ENCODE results near the gene GAL3ST1. TPM values are rescaled to one million over a fixed set of nuclear protein-coding genes. Genes with fewer than 3 reads are reported as not detected.
A peak's percentile ranks its signal among the peaks of the same experiment; 100 is the strongest.
"Not testable (repeated sequence)": the region's sequence is repeated elsewhere in the genome, so short reads cannot be mapped to it uniquely, and the experiment has no call there.

GAL3ST1 gene, protein sequence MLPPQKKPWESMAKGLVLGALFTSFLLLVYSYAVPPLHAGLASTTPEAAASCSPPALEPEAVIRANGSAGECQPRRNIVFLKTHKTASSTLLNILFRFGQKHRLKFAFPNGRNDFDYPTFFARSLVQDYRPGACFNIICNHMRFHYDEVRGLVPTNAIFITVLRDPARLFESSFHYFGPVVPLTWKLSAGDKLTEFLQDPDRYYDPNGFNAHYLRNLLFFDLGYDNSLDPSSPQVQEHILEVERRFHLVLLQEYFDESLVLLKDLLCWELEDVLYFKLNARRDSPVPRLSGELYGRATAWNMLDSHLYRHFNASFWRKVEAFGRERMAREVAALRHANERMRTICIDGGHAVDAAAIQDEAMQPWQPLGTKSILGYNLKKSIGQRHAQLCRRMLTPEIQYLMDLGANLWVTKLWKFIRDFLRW
- total RNA-seq = 0.39 TPM

- no peak for DNase-seq
Observed at GRCh38 chr22:30574095-30574981, at the start of gene GAL3ST1. Gene GAL3ST1 (minus strand): TSS chr22:30574665. CDS start chr22:30557392, 17,273 bp downstream.

DNA sequence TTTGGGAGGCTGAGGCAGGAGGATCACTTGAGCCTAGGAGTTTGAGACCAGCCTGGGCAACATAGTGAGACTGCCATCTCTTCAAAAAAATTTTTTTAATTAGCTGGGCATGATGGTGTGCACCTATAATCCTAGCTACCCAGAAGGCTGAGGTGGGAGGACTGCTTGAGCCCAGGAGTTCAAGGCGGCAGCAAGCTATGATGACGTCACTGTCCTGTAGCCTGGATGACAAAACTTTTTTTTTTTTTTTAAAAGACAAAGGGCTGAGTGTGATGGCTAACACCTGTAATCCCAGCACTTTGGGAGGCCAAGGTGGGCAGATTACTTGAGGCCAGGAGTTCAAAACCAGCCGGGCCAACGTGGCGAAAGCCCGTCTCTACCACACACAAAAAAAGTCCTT is 45.4 kb upstream of the GAL3ST1 start:
- not testable (repeated sequence) for DNase-seq

GRCh38 chr22:30617819-30618218 is 43.4 kb upstream of the GAL3ST1 start:
- no peak for DNase-seq

- DNase-seq = no peak
Observed at GRCh38 chr22:30615543-30615954, 41.1 kb upstream of the GAL3ST1 start.

GRCh38 chr22:30614879-30615278 is 40.4 kb upstream of the GAL3ST1 start:
- DNase-seq = no peak

GRCh38 chr22:30614268-30614667 is 39.8 kb upstream of the GAL3ST1 start:
- DNase-seq = no peak

- no peak for DNase-seq
Observed at GRCh38 chr22:30612789-30613188, 38.3 kb upstream of the GAL3ST1 start.

DNA sequence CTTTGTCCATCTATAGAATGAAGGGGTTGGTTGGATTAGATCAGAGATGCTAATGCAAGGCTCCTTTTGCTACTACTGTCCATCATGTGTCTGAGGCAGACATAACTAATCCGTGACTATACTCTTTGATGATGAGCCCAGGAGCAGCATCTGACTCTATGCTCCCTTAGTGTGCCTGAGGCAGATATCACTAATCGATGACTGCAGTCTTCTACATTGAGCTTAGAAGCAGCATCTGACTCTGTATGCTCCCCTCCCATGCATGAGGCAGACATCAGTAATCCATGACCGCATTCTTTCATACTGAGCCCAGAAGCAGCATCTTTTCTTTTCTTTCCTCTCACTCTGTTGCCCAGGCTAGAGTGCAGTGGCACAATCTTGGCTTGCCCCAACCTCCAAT is 36.7 kb upstream of the GAL3ST1 start:
- no peak for DNase-seq

- DNase-seq = no peak
Observed at GRCh38 chr22:30610299-30610698, 35.8 kb upstream of the GAL3ST1 start.

- DNase-seq = no peak
Observed at GRCh38 chr22:30609260-30610185, 35.1 kb upstream of the GAL3ST1 start.

DNA sequence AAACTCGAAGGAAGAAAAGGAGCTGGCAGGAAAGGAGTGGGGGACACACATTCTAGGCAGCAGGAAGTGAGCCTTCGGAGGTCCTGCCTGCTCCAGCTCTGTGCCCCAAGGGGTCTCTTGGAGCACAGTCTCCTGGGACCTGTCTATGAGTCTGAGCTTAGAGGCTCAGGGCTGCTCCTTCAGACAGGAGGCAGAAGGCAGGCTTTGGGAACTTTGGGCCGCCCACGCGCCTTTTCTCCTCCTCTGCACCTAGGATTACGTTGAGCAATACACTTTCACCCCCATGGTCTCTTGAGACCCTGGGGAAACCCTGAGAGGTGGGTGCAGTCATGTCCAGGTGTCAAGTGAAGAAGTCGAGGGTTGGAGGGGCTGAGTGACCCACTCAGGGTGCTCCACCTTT is 33.5 kb upstream of the GAL3ST1 start:
- no peak for DNase-seq

DNA sequence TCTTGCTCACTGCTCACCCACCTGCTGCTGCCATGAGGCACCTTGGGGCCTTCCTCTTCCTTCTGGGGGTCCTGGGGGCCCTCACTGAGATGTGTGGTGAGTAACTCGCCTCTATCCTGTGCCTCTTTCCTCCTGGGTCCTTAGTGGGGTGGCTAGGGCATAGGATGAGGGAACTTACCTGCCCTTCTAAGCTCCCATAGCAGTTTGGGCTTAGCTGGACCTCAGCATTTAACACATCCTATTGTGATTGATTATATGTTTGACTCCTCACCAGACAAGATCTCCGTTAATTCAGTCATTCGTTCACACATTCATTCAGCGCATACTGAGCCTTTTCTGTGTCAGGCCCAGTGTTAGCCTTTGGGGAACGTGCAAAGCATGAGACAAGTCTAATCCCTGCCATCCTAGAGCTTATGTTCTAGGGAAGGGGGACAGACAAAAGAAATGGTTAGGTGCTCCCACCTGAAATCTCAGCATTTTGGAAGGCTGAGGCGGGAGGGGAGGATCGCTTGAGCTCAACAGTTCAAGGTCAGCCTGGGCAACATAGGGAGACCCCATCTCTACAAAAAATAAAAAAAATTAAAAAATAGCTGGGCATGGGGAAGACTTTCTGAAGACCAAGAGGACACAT is 33.0 kb upstream of the GAL3ST1 start:
- DNase-seq = no peak

DNA sequence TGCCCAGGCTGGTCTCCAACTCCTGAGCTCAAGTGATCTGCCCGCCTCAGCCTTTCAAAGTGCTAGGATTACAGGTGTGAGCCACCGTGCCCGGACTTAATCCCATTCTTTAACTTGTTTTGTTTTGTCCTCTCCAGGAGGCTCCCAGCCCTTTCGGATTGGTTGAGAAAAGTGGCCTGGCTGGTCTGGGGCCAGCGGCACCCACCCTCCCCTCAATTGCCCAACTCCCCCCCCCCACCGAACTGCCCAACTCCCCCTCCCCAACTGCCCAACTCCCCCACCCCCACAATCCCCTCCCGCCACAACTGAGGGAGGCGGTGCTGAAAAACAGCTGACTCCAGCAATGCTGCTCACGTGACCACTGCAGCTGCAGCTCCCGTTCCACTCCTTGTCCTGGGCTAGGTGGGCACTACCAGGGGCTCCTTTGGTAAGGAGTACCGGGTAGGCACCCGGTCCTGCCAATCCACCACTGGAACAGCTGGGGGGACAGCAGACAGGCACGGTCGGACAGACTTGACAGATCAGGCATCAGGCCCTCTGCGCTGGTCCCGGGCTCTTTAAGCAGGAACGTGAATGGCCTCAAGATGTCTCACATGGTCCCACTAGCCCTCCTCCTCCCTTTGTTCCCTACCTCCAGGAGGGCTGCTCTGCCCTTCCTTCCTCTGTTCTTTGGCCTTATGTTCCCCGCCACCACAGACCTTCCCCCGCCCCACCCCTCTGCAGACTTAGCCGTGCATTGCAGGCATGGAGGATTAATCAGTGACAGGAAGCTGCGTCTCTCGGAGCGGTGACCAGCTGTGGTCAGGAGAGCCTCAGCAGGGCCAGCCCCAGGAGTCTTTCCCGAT is 32.2 kb upstream of the GAL3ST1 start, which contains the start of gene TCN2:
Gene TCN2, plus strand, starts transcription at position 720 of the 845 bp plus-strand sequence. CDS start 158 bp downstream, outside the sequence.
- peak; percentile 67 for DNase-seq

- no peak for DNase-seq
Observed at GRCh38 chr22:30605449-30606110, 31.1 kb upstream of the GAL3ST1 start.

- DNase-seq = no peak
Observed at GRCh38 chr22:30604723-30605122, 30.3 kb upstream of the GAL3ST1 start.

GRCh38 chr22:30603801-30604200 is 29.3 kb upstream of the GAL3ST1 start:
- no peak for DNase-seq

DNA sequence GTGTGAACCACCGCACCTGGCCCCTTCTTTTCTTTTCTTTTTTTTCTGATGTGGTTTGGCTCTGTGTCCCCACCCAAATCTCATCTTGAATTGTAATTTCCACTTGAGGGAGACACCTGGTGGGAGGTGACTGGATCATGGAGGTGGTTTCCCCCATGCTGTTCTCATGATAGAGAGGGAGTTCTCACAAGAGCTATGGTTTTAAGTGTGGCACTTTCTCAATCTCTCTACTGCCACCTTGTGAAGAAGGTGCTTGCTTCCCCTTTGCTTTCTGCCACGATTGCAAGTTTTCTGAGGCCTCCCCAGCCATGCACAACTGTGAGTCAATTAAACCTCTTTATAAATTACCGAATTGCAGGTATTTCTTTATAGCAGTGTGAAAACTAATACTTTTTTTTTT is 27.6 kb upstream of the GAL3ST1 start:
- DNase-seq = no peak

DNA sequence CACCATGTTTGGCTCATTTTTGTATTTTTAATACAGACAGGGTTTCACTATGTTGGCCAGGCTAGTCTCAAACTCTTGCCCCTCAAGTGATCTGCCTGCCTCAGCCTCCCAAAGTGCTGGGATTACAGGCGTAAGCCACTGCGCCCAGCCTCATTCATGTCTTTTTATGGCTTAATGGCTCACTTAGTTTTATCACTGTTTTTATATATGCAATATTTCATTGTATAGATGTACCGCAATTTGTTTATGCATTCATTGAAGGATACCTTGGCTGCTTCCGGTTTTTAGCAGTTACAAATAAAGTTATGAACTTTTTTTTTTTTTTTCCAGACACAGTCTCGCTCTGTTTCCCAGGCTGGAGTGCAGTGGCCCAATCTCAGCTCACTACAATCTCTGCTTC is 27.0 kb upstream of the GAL3ST1 start:
- DNase-seq = no peak

- no peak for DNase-seq
Observed at GRCh38 chr22:30600921-30601320, 26.5 kb upstream of the GAL3ST1 start.

DNA sequence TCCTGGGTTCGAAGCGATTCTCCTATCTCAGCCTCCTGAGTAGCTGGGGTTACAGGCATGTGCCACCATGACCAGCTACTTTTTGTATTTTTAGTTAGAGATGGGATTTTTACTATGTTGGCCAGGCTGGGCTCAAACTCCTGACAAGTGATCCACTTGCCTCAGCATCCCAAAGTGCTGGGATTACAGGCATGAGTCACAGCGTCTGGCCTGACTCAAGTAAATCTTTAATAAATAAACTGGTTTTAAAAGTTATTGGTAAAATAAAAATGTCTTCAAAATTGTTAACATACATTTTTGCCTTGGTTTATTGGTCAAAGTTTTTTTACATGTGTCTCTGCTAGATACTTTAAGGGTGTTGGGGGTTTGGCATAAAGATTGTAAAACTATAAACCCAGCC is 24.5 kb upstream of the GAL3ST1 start:
- DNase-seq = no peak
